ENCODE data around the gene P2RY8. TPM values are rescaled to one million over a fixed set of nuclear protein-coding genes. Genes with fewer than 3 reads are reported as not detected.

The P2RY8 gene
- total and polyA plus RNA-seq, 10 of the 15 experiments (the other 5 are each of a cell fraction or from before 2014, with no cell fraction given), result 2.0 to 64.4 (median 36.5) TPM

DNA sequence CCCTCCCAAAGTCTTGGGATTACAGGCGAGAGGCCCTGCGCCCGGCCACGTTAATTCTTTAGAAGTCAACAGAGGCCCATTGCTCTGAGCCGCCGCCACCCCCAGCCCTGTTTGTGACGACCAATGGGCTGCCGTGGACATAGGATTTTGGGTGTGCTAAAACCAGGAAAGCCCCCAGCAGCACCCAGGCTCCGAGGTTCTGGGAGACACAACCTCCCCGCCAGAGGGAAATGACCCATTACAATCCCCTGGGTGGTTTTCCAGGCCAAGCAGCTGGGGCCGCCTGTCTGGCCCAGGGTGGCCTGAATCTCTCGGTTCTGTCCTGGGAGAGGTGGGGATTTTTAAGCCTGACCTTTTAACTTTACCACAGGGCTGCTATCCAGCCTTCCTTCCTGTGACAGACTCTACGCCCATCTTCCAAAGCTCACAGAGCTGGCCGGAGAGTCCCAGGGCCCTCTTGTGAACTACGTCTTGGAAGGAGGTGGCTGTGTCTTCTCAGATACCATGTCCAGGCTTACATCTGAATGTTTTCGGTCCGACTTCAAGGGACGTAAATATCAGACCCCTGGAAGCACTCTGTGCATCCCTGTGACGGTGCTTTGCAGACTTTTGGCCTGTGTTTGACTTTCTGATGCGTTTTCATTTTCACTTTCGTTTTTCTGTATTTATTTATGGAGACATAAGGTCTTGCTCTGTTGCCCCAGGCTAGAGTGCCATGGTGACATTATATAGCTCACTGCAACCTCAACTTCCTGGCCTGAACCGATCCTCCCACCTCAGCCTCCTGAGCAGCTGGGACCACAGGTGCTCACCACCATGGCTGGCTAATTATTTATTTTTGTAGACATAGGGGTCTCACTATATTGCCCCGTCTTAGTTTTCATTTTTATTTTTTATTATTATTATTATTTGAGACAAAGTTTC is 36.0 kb downstream of the P2RY8 start (continued):
- TF ChIP-seq, protein P1, sequence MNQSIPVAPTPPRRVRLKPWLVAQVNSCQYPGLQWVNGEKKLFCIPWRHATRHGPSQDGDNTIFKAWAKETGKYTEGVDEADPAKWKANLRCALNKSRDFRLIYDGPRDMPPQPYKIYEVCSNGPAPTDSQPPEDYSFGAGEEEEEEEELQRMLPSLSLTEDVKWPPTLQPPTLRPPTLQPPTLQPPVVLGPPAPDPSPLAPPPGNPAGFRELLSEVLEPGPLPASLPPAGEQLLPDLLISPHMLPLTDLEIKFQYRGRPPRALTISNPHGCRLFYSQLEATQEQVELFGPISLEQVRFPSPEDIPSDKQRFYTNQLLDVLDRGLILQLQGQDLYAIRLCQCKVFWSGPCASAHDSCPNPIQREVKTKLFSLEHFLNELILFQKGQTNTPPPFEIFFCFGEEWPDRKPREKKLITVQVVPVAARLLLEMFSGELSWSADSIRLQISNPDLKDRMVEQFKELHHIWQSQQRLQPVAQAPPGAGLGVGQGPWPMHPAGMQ (IDR thresholded peaks at IDR 0.05; ENCODE audit: borderline replicate concordance), result no peak
- TF ChIP-seq ZZZ3 (IDR thresholded peaks at IDR 0.05; ENCODE audit: control insufficient read depth, insufficient read length, low read depth) (no peak), TCF3 (IDR thresholded peaks at IDR 0.05; ENCODE audit: borderline replicate concordance, insufficient read depth, low read depth, low read length) (peak; percentile 90; the same call in 1 of the 2 replicates), CREB1 (IDR thresholded peaks at IDR 0.05; ENCODE audit: low read depth) (0 out of 2 replicates have a peak, but pooled peaks have one; percentile 40), GABPA (IDR thresholded peaks at IDR 0.05; ENCODE audit: low read depth) (0 out of 2 replicates have a peak, but pooled peaks have one; percentile 44), SMC3 (IDR thresholded peaks at IDR 0.05; ENCODE audit: borderline replicate concordance, low read length) (peak; percentile 16; the same call in 1 of the 2 replicates), EGR1 (IDR thresholded peaks at IDR 0.05; ENCODE audit: borderline replicate concordance in 1 of 2, low read depth in 2 of 2, low read length in 2 of 2) (0 out of 3 replicates have a peak, but pooled peaks of 1 of the 2 experiments have one; percentile 31), BHLHE40 (IDR thresholded peaks at IDR 0.05; ENCODE audit: borderline replicate concordance in 1 of 2, low read depth in 2 of 2, low read length in 1 of 2) (peak; percentile 45 to 67), POLR2A (IDR thresholded peaks at IDR 0.05; ENCODE audit: low read depth, low read length) (no peak), ZNF207 (IDR thresholded peaks at IDR 0.05; ENCODE audit: borderline replicate concordance) (no peak), NR2F1 (conservative IDR thresholded peaks at IDR 0.05) (peak; percentile 78), RUNX3 (IDR thresholded peaks at IDR 0.05; ENCODE audit: low read length) (peak; percentile 79)
- TF ChIP-seq, protein P2, sequence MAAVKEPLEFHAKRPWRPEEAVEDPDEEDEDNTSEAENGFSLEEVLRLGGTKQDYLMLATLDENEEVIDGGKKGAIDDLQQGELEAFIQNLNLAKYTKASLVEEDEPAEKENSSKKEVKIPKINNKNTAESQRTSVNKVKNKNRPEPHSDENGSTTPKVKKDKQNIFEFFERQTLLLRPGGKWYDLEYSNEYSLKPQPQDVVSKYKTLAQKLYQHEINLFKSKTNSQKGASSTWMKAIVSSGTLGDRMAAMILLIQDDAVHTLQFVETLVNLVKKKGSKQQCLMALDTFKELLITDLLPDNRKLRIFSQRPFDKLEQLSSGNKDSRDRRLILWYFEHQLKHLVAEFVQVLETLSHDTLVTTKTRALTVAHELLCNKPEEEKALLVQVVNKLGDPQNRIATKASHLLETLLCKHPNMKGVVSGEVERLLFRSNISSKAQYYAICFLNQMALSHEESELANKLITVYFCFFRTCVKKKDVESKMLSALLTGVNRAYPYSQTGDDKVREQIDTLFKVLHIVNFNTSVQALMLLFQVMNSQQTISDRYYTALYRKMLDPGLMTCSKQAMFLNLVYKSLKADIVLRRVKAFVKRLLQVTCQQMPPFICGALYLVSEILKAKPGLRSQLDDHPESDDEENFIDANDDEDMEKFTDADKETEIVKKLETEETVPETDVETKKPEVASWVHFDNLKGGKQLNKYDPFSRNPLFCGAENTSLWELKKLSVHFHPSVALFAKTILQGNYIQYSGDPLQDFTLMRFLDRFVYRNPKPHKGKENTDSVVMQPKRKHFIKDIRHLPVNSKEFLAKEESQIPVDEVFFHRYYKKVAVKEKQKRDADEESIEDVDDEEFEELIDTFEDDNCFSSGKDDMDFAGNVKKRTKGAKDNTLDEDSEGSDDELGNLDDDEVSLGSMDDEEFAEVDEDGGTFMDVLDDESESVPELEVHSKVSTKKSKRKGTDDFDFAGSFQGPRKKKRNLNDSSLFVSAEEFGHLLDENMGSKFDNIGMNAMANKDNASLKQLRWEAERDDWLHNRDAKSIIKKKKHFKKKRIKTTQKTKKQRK (IDR thresholded peaks at IDR 0.05; ENCODE audit: low read depth, low read length), result no peak
- TF ChIP-seq, protein P3, sequence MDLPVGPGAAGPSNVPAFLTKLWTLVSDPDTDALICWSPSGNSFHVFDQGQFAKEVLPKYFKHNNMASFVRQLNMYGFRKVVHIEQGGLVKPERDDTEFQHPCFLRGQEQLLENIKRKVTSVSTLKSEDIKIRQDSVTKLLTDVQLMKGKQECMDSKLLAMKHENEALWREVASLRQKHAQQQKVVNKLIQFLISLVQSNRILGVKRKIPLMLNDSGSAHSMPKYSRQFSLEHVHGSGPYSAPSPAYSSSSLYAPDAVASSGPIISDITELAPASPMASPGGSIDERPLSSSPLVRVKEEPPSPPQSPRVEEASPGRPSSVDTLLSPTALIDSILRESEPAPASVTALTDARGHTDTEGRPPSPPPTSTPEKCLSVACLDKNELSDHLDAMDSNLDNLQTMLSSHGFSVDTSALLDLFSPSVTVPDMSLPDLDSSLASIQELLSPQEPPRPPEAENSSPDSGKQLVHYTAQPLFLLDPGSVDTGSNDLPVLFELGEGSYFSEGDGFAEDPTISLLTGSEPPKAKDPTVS (IDR thresholded peaks at IDR 0.05; ENCODE audit: low read depth, low read length), result no peak
- TF ChIP-seq, protein P4, sequence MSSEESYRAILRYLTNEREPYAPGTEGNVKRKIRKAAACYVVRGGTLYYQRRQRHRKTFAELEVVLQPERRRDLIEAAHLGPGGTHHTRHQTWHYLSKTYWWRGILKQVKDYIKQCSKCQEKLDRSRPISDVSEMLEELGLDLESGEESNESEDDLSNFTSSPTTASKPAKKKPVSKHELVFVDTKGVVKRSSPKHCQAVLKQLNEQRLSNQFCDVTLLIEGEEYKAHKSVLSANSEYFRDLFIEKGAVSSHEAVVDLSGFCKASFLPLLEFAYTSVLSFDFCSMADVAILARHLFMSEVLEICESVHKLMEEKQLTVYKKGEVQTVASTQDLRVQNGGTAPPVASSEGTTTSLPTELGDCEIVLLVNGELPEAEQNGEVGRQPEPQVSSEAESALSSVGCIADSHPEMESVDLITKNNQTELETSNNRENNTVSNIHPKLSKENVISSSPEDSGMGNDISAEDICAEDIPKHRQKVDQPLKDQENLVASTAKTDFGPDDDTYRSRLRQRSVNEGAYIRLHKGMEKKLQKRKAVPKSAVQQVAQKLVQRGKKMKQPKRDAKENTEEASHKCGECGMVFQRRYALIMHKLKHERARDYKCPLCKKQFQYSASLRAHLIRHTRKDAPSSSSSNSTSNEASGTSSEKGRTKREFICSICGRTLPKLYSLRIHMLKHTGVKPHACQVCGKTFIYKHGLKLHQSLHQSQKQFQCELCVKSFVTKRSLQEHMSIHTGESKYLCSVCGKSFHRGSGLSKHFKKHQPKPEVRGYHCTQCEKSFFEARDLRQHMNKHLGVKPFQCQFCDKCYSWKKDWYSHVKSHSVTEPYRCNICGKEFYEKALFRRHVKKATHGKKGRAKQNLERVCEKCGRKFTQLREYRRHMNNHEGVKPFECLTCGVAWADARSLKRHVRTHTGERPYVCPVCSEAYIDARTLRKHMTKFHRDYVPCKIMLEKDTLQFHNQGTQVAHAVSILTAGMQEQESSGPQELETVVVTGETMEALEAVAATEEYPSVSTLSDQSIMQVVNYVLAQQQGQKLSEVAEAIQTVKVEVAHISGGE (CRISPR knock-in tag; IDR thresholded peaks at IDR 0.05), result no peak
- TF ChIP-seq, protein P5, sequence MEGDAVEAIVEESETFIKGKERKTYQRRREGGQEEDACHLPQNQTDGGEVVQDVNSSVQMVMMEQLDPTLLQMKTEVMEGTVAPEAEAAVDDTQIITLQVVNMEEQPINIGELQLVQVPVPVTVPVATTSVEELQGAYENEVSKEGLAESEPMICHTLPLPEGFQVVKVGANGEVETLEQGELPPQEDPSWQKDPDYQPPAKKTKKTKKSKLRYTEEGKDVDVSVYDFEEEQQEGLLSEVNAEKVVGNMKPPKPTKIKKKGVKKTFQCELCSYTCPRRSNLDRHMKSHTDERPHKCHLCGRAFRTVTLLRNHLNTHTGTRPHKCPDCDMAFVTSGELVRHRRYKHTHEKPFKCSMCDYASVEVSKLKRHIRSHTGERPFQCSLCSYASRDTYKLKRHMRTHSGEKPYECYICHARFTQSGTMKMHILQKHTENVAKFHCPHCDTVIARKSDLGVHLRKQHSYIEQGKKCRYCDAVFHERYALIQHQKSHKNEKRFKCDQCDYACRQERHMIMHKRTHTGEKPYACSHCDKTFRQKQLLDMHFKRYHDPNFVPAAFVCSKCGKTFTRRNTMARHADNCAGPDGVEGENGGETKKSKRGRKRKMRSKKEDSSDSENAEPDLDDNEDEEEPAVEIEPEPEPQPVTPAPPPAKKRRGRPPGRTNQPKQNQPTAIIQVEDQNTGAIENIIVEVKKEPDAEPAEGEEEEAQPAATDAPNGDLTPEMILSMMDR (IDR thresholded peaks at IDR 0.05 in 2 of 3, conservative IDR thresholded peaks at IDR 0.05 in 1 of 3; ENCODE audit: control insufficient read depth in 2 of 3, extremely low read depth in 1 of 3, insufficient read depth in 1 of 3, low read depth in 3 of 3, low read length in 3 of 3), result no peak
